HG02840 (cell line): ENCODE measurements around the gene RGMB.

Source experiments
- ATAC-seq: cut with Tn5 transposase; IDR thresholded peaks from one replicate; pipeline ENCODE4 v1.9.1; 2021; ENCODE audit warnings: mild to moderate bottlenecking, moderate library complexity, moderate number of reproducible peaks; ENCODE audit not compliant: unreplicated experiment, low FRiP score

Gene RGMB

DNA sequence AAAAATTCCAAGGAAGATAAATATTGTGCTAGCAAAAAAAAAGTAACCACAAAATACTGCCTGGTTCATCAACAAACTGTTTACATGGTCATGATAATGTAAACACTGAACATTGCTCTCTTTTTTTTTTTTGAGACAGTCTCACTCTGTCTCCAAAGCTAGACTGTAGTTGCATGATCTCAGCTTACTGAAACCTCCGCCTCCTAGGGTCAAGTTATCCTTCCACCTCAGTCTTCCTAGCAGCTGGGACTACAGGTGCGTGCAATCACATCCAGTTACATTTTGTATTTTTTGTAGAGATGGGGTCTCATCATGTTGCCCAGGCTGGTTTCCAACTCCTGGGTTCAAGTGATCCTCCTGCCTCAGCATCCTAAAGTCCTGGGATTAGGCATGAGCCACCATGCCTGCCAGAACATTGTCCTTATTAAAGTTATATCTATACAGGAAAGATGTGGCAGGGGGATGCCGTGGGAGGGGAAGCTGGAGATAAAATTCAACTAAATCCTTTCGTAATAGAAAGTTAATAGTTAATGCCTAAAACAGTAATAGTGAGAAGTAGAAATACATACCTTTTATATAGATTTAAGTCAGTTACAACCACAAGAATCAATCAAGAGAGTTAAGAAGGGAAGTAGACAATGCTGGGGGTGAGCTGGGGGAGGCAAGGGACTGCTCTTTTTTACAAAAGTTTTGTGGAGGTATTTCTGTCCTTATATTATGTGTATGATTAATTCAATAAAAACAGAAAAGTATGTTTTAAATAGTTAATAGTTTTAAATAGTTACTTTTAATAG lies 52.3 kb downstream of the RGMB start:
- ATAC-seq: no peak

DNA sequence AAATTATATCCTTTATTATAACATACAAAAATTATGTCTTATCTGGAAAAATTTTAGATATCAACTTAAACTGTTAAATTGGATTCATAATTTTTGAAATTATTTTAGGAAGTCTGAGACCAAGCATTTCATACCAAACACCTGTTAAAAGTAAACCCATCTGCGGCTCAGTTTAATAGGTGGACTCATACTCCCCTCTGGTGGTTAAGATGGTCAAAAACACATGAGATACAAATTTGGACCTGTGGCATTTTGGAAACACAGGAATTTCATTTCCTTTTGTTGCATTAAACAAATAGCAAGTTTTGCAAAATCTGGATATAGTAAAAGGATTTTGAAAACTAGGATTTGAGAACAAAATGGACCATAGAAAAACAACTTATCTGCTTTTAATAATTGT lies 53.7 kb downstream of the RGMB start:
- no peak for ATAC-seq

DNA sequence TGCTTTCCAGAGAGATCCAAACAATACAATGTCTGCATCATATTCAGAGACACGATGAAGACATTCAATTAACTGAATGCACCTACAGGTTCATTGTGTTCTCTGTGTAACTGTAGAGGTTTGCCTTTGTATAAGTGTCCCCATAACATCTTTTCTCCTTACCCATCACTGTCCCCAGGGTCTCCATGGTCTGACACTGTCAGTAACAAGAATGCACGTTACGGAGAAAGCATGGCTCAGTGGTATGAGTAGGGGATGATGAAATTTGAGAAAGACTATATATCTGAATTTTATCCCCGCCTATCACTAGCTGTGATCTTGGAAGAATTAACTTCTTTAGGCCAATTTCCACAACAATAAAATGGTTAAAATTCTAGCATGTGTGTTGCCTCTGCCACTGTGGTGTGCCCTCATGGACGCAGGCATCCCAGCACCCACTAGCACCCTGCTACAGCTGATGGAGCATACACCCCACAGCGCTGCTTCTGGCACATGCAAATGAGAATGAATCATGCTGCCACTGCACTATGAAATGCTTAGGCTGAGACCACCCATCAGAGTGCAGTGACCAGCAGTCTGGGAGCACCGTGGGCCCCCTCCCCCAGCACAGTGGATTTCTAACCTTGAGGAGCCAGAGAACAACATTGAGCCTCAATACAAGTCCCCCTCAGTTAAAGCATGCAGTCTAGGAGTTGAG lies 54.3 kb downstream of the RGMB start:
- no peak for ATAC-seq

DNA sequence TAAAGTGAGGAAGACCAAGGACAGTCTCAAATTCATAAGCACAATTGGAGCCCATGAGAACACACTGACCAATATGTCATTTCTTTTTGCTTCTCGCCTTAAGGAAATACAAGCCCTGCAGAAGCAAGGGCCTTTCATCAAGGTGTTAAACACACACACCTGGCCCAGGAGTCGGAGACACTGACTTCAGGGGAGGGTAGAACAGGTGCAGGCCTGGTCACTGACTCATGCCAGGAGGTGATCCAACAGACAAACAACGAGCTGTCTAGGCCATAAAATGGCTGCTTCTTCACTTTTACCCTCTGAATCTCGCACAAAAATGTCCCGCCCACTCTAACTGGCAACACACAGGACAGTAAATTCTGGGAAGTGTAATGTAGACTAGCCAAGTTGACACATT lies 62.7 kb downstream of the RGMB start:
- no peak for ATAC-seq

DNA sequence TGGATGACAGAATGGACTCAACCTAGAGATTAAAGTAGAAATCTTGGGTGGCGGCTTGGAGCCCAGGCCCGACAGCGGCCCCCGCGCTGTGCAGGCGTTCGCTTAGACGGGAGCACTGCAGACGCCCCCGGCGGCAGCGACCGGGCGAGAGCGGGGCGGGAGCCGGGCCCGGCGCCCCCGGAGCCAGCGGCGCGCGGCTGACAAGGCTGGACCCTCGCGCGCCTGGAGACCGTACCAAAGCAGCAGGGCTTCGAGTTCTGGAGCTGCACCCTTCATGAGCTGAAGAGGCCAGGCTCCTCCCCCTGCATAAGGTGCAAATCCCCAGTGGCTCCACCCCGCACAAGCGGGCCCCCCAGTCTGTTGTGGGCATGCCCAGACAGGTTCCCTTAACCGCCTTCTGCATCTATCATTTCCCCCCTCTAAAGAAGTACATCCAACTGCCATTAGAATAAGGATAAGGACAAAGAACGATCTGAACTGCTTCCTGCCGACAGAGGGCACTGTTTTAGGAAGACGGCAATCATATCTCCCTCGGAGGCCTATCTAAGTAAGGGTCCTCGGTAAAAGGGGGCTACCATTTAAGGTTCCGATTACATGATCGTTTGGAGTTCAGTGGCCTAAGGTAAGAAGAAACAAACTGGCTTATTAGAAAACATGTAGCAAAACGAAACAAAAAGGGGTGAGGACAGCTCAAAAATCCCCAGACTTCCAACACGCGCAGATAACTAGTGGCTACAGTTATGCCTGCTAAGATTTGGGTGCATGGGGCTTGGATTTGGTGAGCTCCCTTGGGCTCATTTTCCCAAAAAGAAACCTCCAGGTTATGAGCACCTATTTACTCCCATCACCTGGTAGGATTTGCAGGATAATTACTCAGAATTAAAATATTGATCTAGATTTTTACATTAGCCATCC lies 66.3 kb downstream of the RGMB start:
- ATAC-seq: no peak

DNA sequence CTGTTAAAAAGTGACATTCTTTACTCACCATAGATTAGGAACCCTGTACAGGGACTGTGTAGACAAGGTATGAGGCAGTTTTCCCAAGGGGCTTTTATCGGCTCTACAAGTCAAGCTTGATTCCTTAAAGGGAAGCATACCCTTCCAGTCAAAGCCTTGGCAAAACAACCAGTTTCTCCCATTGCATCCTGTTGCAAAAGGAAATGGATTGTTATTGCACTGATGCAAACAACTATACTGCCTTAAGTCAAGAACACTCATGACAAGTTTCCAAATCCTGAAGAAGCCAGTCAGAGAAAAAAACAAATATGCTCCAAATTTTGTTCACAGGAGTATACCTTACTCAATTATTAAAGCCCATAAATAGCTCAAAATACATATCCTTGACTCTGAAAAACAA lies 67.5 kb downstream of the RGMB start:
- no peak for ATAC-seq

DNA sequence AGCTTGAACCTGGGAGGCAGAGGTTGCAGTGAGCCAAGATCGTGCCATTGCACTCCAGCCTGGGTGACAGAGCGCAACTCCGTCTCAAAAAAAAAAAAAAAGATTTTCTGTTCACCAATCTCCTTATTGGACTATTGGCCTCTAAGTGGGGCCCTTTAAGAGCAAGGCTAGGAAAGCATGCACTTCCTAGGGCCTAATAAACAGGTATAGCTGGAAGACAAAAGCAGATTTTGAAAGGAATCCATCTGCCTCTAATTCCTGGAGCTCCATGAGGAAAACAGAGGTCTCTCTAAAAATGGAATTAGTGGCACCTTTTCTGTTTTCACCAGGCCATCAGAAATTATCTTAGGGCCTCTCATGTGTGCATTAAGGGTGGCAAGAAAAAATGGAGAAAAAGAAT lies 70.0 kb downstream of the RGMB start:
- no peak for ATAC-seq

DNA sequence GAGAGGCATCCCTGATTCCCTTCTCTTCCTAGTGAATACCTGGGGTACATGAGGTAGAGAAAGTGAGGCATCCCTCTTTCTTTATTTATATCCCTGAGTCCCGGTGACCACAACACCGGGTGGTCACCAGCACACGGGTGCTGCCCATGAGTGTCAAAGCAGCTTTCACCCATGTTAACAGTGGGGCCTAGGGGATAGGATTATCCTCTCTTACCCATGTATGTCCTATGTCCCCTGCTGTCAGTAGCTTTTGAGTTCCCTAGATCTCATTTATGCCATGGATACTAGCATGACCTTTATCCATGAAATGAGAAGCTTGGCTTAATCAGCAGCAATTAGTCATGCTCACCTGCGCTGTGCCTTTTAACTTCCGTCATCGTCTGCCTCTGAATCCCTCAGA lies 71.4 kb downstream of the RGMB start:
- no peak for ATAC-seq

DNA sequence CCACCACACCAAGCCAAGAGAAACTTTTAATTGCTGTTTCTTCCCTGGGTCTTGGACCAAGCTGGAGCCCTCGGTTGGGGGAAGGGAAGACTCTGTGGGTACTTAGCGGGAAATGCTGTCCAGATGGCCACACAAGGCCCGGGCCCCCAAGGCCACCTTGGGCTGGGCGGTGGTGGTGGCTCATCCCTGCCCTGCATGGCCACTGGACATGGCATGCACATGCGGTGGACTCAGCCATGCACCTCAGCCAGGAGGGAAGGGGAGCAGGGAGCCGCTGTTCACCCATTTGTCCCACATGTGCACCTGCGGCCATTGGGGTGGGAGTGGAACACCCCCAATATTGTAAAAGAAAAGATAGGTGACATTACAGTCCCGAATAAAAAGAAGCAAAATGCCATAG lies 72.4 kb downstream of the RGMB start:
- no peak for ATAC-seq
